Transverse colon (tissue), 4 donors: ENCODE results near the gene SLC25A19. TPM values are rescaled to one million over a fixed set of nuclear protein-coding genes. Genes with fewer than 3 reads are reported as not detected.

ENCODE experiments used
- DNase-seq: peaks from one replicate; pipeline ENCODE4 v3.0.0-alpha.2; 2019
- H3K27ac ChIP-seq, 4 donors: fragments of 200-600 bp; sonication (generic); 2 replicates each; pipeline ENCODE4 v1.5.1; 2016 to 2018; ENCODE audit warnings: inconsistent platforms in 4 of 4
- H3K27me3 ChIP-seq: fragments of 200-600 bp; sonication (generic); 2 replicates; pipeline ENCODE4 v1.5.1; 2017; ENCODE audit warnings: inconsistent platforms
- H3K36me3 ChIP-seq, 4 donors: fragments of 200-600 bp; sonication (generic); 2 replicates each; pipeline ENCODE4 v1.5.1; 2017 to 2019; ENCODE audit warnings: inconsistent platforms in 4 of 4
- H3K4me1 ChIP-seq, 4 donors: fragments of 200-600 bp; sonication (generic); 2 replicates each; pipeline ENCODE4 v1.5.1; 2017 to 2020; ENCODE audit warnings: inconsistent platforms in 4 of 4
- H3K4me3 ChIP-seq, 4 donors: fragments of 200-600 bp; sonication (generic); 1 replicate in 1 of 4; 2 replicates in 3 of 4; pipeline versions ENCODE4 v1.5.1 to v1.6.1; 2017 to 2019; ENCODE audit warnings: inconsistent platforms in 4 of 4
- H3K9me3 ChIP-seq, 2 donors: fragments of 200-600 bp; sonication (generic); 2 replicates each; pipeline ENCODE4 v1.5.1; 2017 to 2019; ENCODE audit warnings: inconsistent platforms in 2 of 2
- EP300 ChIP-seq: sonication (generic); formaldehyde crosslinking; IDR thresholded peaks from one replicate; pipeline ENCODE4 v1.6.1; 2017; ENCODE audit warnings: antibody characterized with exemption, low read depth
- POLR2A ChIP-seq: fragments of 450-650 bp; IDR thresholded peaks from one replicate; pipeline ENCODE4 v1.6.1; 2016; ENCODE audit warnings: antibody characterized with exemption, mild to moderate bottlenecking, moderate library complexity
- POLR2AphosphoS5 ChIP-seq, 3 donors: sonication (generic); formaldehyde crosslinking; IDR thresholded peaks; one replicate each; pipeline ENCODE4 v1.6.1; 2016; ENCODE audit warnings: antibody characterized with exemption in 3 of 3
- WGBS, 2 donors: methylation state at CpG; one replicate each; pipeline ENCODE4 v1.1.5; 2018; ENCODE audit warnings: low coverage in 1 of 2; 5-methylcytosine and 5-hydroxymethylcytosine counted together
- in situ Hi-C, 4 donors: fragments of 200-750 bp; cut with MboI; loops; one replicate each; pipeline versions ENCODE4 v1.15.0 to v1.15.1; 2017; ENCODE audit warnings: low sequenced_read_pairs in 3 of 4, low pct_ligation_motif_present in 1 of 4, low pct_unique_long_range_greater_than_20kb in 1 of 4
- intact Hi-C: fragments of 100-400 bp; cut with DNase I; formaldehyde crosslinking; loops from one replicate; pipeline ENCODE4 v1.15.1; 2023; ENCODE audit warnings: low total_unique reads
- total RNA-seq, 4 donors: library from RNA; depleted of rRNA; stranded (reverse); fragments of >200 nt; gene quantifications; one replicate each; pipeline ENCODE4 v1.1.0, GENCODE V29; 2016
- TF ChIP-seq, protein P1 (sequence below), 5 experiments: fragments of 200-600 bp in 3 of 5; fragments of 450-650 bp in 2 of 5; sonication (generic) in 3 of 5; IDR thresholded peaks; 1 replicate in 2 of 5; 2 replicates in 3 of 5; pipeline ENCODE4 v1.5.1; 2016 to 2017; ENCODE audit warnings: antibody characterized with exemption in 5 of 5, inconsistent platforms in 3 of 5, mild to moderate bottlenecking in 2 of 5, moderate library complexity in 1 of 5

SLC25A19 gene
- total RNA-seq, 4 donors from 2014 or later = 12.6 to 49.6 (median 20.7) TPM

- TF ChIP-seq, protein P1, sequence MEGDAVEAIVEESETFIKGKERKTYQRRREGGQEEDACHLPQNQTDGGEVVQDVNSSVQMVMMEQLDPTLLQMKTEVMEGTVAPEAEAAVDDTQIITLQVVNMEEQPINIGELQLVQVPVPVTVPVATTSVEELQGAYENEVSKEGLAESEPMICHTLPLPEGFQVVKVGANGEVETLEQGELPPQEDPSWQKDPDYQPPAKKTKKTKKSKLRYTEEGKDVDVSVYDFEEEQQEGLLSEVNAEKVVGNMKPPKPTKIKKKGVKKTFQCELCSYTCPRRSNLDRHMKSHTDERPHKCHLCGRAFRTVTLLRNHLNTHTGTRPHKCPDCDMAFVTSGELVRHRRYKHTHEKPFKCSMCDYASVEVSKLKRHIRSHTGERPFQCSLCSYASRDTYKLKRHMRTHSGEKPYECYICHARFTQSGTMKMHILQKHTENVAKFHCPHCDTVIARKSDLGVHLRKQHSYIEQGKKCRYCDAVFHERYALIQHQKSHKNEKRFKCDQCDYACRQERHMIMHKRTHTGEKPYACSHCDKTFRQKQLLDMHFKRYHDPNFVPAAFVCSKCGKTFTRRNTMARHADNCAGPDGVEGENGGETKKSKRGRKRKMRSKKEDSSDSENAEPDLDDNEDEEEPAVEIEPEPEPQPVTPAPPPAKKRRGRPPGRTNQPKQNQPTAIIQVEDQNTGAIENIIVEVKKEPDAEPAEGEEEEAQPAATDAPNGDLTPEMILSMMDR (IDR thresholded peaks at IDR 0.05) = no peak
- TF ChIP-seq EP300 = no peak
- TF ChIP-seq POLR2A = no peak
- no peak for TF ChIP-seq POLR2AphosphoS5 (IDR thresholded peaks at IDR 0.05)
- Histone ChIP-seq H3K4me1 (peaks cover 12 to 31% (median 21%) of the 10 kb centered on the region in 4 donors), H3K4me3 (peak within 1 kb of the TSS; percentile 84 to 99 (median 92)), H3K36me3 (peaks cover 0 to 7% (median 2%) of the 10 kb centered on the region in 4 donors), H3K27ac (peak within 1 kb of the TSS; percentile 94 to 100 (median 96)), H3K27me3 (no peaks in the 10 kb centered on the region), H3K9me3 (no peaks in the 10 kb centered on the region)
- DNase-seq = no peak
- WGBS, 2 donors = 0% methylated on average over 23 of the region's 39 CpGs; no CpG with 5 or more reads in 1 of the 2 donors
- in situ Hi-C loops = no loop called here
- intact Hi-C loops = loop anchor here (5.0 kb wide), 1 partner anchor 136 kb away; the partner anchor contains the start of gene GRB2
Observed at GRCh38 chr17:75270966-75271232, 18.3 kb downstream of the SLC25A19 start, which contains the start of gene MIF4GD. Gene MIF4GD, minus strand, starts transcription at chr17:75271231. Its CDS starts 1,036 bp downstream, at chr17:75270195.

GRCh38 chr17:75270218-75270965, 18.8 kb downstream of the SLC25A19 start:
- 1% methylated on average over 46 of the region's 47 CpGs; no CpG with 5 or more reads in 1 of the 2 donors for WGBS, 2 donors
- TF ChIP-seq, protein P1 (IDR thresholded peaks at IDR 0.05) = peak in 3 of 5 experiments; percentile 25 to 62 (median 48)
- peak; percentile 75 for TF ChIP-seq POLR2A
- peak; percentile 18 to 80 (median 68) for TF ChIP-seq POLR2AphosphoS5 (IDR thresholded peaks at IDR 0.05)
- no peak for TF ChIP-seq EP300
- Histone ChIP-seq H3K36me3 (peaks cover 0 to 10% (median 4%) of the 10 kb centered on the region in 4 donors), H3K4me3 (peak overlapping the region; percentile 84 to 99 (median 92)), H3K4me1 (peaks cover 12 to 31% (median 21%) of the 10 kb centered on the region in 4 donors), H3K27ac (peak overlapping the region; percentile 94 to 100 (median 96)), H3K27me3 (no peaks in the 10 kb centered on the region), H3K9me3 (no peaks in the 10 kb centered on the region)
- intact Hi-C loops = loop anchor here (5.0 kb wide), 1 partner anchor 137 kb away; the partner anchor contains the start of gene GRB2
- DNase-seq = peak; percentile 78
- in situ Hi-C loops = no loop called here

GRCh38 chr17:75269844-75270217, 19.4 kb downstream of the SLC25A19 start:
- H3K9me3 ChIP-seq = no peaks in the 10 kb centered on the region
- intact Hi-C loops = loop anchor here (5.0 kb wide), 1 partner anchor 137 kb away; the partner anchor contains the start of gene GRB2
- H3K4me3 ChIP-seq = peak overlapping the region; percentile 84 to 99 (median 92)
- TF ChIP-seq, protein P1 (IDR thresholded peaks at IDR 0.05) = no peak
- TF ChIP-seq POLR2AphosphoS5 (IDR thresholded peaks at IDR 0.05) (no peak), EP300 (no peak), POLR2A (no peak)
- peaks cover 12 to 31% (median 21%) of the 10 kb centered on the region in 4 donors for H3K4me1 ChIP-seq
- peak overlapping the region; percentile 94 to 100 (median 96) for H3K27ac ChIP-seq
- in situ Hi-C loops = no loop called here
- 17% methylated on average over 6 of the region's 6 CpGs; no CpG with 5 or more reads in 1 of the 2 donors for WGBS, 2 donors
- no peaks in the 10 kb centered on the region for H3K27me3 ChIP-seq
- H3K36me3 ChIP-seq = peaks cover 0 to 10% (median 4%) of the 10 kb centered on the region in 4 donors
- DNase-seq = no peak

- DNase-seq = peak; percentile 66
- Histone ChIP-seq H3K9me3 (no peaks in the 10 kb centered on the region), H3K27me3 (no peaks in the 10 kb centered on the region), H3K27ac (peak overlapping the region; percentile 3 to 29 (median 26)), H3K4me3 (no peak overlapping the region), H3K36me3 (peaks cover 0 to 14% (median 4%) of the 10 kb centered on the region in 4 donors), H3K4me1 (peaks cover 14 to 32% (median 24%) of the 10 kb centered on the region in 4 donors)
- in situ Hi-C loops (no loop called here), intact Hi-C loops (no loop called here)
- 38 to 80% methylated on average over 1 to 13 of the region's 14 CpGs for WGBS, 2 donors
- TF ChIP-seq POLR2AphosphoS5 (IDR thresholded peaks at IDR 0.05) = no peak
- TF ChIP-seq, protein P1 (IDR thresholded peaks at IDR 0.05) = peak in 2 of 5 experiments; percentile 19 to 48
Observed at GRCh38 chr17:75267411-75268232, 21.6 kb downstream of the SLC25A19 start.
